Measurements from ENCODE around the gene ORC3. TPM values are rescaled to one million over a fixed set of nuclear protein-coding genes. Genes with fewer than 3 reads are reported as not detected.

The ORC3 gene
- total RNA-seq, 2 donors from 2014 or later = 14.0 to 16.4 TPM

GRCh38 chr6:87667032-87667431 lies 77.1 kb downstream of the ORC3 start:
- no peak for DNase-seq
- Histone ChIP-seq H3K9ac (ENCODE audit: low read depth in 2 of 2, low read length in 2 of 2) (no peak overlapping the region), H3K9me3 (no peaks in the 10 kb centered on the region)

GRCh38 chr6:87668013-87668412 lies 78.1 kb downstream of the ORC3 start:
- no peaks in the 10 kb centered on the region for H3K36me3 ChIP-seq
- no peak for DNase-seq
- intact Hi-C loops (cut with DNase I) = no loop called here

More at GRCh38 chr6:87667032-87667431, 77.1 kb downstream of the ORC3 start:
- intact Hi-C loops (cut with DNase I) = no loop called here
- Histone ChIP-seq H3K36me3 (no peaks in the 10 kb centered on the region), H3K4me3 (no peak overlapping the region), H3K27me3 (no peaks in the 10 kb centered on the region), H3K27ac (no peak overlapping the region), H3K4me1 (no peaks in the 10 kb centered on the region)
- TF ChIP-seq CTCF (IDR thresholded peaks at IDR 0.05) = no peak

GRCh38 chr6:87669051-87669450 lies 79.1 kb downstream of the ORC3 start:
- Histone ChIP-seq H3K4me3 (no peak overlapping the region), H3K9me3 (no peaks in the 10 kb centered on the region), H3K27me3 (no peaks in the 10 kb centered on the region), H3K27ac (no peak overlapping the region), H3K9ac (ENCODE audit: low read depth in 2 of 2, low read length in 2 of 2) (no peak overlapping the region), H3K4me1 (no peaks in the 10 kb centered on the region), H3K36me3 (no peaks in the 10 kb centered on the region)
- no peak for TF ChIP-seq CTCF (IDR thresholded peaks at IDR 0.05)
- DNase-seq = no peak
- intact Hi-C loops (cut with DNase I) = no loop called here

More at GRCh38 chr6:87668013-87668412, 78.1 kb downstream of the ORC3 start:
- Histone ChIP-seq H3K27ac (no peak overlapping the region), H3K4me1 (no peaks in the 10 kb centered on the region), H3K9me3 (no peaks in the 10 kb centered on the region), H3K27me3 (no peaks in the 10 kb centered on the region), H3K4me3 (no peak overlapping the region), H3K9ac (ENCODE audit: low read depth in 2 of 2, low read length in 2 of 2) (no peak overlapping the region)
- TF ChIP-seq CTCF (IDR thresholded peaks at IDR 0.05) = no peak

GRCh38 chr6:87670707-87671106 lies 80.8 kb downstream of the ORC3 start:
- Histone ChIP-seq H3K9ac (ENCODE audit: low read depth in 2 of 2, low read length in 2 of 2) (no peak overlapping the region), H3K9me3 (no peaks in the 10 kb centered on the region), H3K4me1 (no peaks in the 10 kb centered on the region), H3K36me3 (peaks cover 6% of the 10 kb centered on the region), H3K27ac (no peak overlapping the region), H3K4me3 (no peak overlapping the region), H3K27me3 (no peaks in the 10 kb centered on the region)
- intact Hi-C loops (cut with DNase I) = no loop called here
- TF ChIP-seq CTCF (IDR thresholded peaks at IDR 0.05) = no peak
- DNase-seq = no peak

- H3K27me3 ChIP-seq = no peaks in the 10 kb centered on the region
Observed at GRCh38 chr6:87671555-87672029, 81.7 kb downstream of the ORC3 start.

More at GRCh38 chr6:87671555-87672029, 81.7 kb downstream of the ORC3 start:
- H3K9me3 ChIP-seq = no peaks in the 10 kb centered on the region
- intact Hi-C loops (cut with DNase I) = no loop called here
- no peaks in the 10 kb centered on the region for H3K4me1 ChIP-seq
- H3K4me3 ChIP-seq = no peak overlapping the region
- no peak for TF ChIP-seq CTCF (IDR thresholded peaks at IDR 0.05)
- no peak for DNase-seq
- no peak overlapping the region for H3K27ac ChIP-seq
- no peak overlapping the region for H3K9ac ChIP-seq (ENCODE audit: low read depth in 2 of 2, low read length in 2 of 2)
- H3K36me3 ChIP-seq = peaks cover 6% of the 10 kb centered on the region

Data from colonic mucosa (tissue), 4 donors.